Kidney capillary endothelial cell (primary cell): ENCODE measurements around the gene SPATA20.

Experiments used
- DNase-seq: peaks from one replicate; pipeline ENCODE4 v3.0.0-alpha.2; 2018; ENCODE audit warnings: low spot score

SPATA20 gene

DNA sequence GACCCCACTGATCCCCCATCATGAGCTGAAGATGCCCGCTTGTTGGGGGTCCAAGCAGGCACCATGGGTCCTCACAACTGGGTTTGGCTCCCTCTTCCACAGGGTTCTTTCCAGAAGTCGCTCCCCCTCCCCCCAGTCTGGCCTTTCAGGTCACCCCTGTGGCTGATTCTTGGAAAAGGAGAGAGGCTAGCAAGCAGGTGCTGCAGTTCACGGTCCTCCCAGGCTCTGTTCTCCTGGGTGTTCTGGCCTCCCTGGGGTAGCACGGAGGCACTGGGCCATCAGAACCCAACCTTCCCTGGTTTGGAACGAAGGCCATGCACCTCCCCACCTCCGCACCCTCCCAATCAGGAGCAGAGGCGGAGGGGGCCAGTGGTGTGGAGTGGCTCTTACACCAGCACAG lies 32.4 kb downstream of the SPATA20 start:
- DNase-seq = no peak

- DNase-seq = no peak
These were observed 33.7 kb downstream of the SPATA20 start for GRCh38 chr17:50580646-50581045.

DNA sequence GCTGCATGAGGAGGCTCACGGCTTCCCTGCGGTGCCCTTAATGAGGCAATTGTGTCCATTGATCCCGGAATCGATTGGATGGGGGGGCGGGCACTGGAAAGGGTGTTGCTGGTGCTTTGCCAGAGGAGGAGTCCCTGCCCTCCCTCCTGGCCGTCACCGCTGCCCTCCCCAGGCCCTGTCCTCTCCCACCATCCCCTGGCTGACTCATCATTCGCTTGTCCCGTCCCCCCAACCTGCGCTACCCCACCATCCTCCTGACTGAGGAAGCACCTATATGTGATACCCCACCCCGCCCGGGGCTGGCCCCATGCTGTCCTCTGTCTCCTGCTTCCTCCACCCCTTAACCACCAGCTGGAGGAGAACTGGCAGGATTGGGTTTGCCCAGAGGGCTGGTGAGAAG lies 34.3 kb downstream of the SPATA20 start:
- no peak for DNase-seq

- no peak for DNase-seq
These were observed 35.8 kb downstream of the SPATA20 start for GRCh38 chr17:50582741-50583140.

DNA sequence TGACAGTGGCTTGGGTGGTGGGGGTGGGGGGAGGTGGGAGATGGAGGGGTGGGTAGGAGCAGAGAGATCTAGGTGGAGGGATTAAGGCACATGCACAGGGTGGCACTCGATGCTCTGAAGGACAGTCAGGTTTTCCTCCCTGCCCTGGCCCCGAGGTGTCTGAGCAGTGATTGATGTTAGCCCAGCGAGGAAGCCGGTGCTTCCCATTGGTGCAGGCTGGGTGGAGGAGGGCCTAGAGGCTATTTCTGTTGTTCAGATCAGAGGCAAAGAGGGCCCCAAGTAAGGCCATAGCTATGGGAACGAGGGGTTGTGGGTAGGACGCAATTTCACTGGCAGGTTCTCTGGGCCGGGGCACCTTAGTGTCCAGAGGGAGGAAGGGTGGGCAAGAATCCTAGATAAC lies 36.7 kb downstream of the SPATA20 start:
- DNase-seq = no peak

DNA sequence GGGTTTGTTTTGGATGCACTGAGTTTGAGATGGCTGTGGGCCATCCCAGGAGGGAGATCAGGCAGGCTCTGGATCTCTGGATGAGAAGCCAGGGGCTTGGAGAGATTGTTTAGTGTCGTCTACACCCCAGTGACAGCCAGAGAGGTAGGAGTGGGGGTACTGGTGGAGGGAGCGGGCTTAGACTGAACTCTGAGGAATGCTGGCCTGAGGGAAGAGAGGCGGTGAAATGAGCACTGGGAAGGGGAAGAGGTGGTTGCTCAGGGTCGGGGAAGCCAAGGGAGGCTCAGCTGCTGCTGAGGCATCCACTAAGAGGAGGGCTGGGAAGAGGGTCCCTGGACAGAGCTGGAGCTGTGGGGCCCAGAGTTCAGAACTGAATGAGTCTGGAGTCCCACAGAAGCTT lies 37.1 kb downstream of the SPATA20 start:
- no peak for DNase-seq

DNA sequence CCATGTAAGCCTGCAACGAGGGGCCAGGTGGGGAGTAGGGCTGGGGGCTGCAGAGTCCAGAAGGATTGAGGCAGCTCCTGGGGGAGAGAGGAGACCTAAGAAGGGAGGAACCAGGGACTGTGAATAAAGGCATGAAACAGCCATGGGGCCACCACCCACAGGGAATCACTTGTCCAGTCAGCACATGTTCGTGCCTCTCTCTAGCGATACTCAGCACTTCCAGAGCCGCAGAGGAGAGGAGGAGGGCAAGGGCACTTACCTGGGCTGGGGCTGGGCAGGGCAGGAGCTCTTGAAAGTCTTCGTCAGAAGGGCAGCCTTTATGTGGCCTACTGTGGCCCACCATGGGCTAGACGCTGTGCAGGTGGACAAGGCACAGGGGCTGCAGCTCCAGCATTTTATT lies 37.8 kb downstream of the SPATA20 start:
- no peak for DNase-seq

DNA sequence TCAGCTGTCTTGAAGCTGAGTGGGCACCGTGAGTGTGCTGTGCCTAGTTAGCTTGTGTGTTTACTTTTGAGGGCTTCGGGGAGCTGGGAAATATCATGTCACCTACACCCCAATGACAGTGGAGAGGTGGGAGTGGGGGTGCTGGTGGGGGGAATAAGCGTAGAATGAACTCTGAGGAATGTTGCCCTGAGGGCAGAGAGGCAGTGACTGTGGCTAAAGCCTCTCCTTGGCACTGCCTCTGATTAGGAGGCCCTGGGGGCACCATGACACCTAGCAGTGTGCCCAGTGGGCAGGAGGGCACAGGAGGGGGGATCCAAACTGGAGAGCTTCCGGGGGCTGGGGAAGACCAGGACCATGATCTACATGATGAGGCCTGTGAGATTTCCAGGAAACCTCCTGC lies 38.4 kb downstream of the SPATA20 start:
- no peak for DNase-seq

GRCh38 chr17:50585891-50586290 lies 38.9 kb downstream of the SPATA20 start:
- DNase-seq = no peak

DNA sequence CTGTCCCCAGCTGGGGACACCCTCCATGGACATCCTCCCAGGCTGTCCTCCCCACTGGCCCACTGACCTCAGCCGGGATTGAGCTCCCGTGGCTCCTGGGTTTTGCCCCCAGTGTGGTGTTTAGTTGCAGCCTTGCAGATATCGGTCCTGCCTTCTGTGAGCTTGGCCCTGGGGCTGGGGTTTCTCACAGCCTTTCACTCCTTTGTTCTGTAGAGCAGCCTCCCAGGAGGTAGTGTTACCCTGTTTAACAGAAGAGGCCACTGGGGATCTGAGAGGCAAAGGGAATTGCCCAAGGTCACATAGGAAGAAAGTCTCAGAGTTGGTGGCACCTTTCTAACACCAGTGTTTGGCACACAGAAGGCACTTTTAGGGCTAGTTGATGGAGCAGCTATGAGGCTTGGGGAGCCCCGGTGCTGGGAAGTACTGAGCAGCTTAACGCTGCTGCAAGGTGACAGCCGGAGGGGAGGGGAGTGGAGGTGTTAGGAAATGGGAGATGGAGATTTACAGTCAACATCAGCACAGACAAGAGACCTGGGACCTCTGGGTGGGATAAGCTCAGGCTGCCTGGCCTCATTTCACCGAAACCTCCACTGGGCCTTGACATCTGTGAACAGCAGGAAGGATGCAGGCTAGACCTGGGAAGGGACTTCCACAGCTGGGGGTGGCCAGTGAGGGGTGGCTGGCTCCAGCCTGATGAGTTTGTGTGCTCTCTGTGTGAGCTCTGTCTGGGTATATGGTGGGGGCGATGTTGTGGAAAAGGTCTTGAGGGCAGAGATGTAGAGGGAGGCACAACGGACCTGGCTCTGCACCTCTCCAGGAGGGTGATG lies 39.7 kb downstream of the SPATA20 start:
- no peak for DNase-seq

DNA sequence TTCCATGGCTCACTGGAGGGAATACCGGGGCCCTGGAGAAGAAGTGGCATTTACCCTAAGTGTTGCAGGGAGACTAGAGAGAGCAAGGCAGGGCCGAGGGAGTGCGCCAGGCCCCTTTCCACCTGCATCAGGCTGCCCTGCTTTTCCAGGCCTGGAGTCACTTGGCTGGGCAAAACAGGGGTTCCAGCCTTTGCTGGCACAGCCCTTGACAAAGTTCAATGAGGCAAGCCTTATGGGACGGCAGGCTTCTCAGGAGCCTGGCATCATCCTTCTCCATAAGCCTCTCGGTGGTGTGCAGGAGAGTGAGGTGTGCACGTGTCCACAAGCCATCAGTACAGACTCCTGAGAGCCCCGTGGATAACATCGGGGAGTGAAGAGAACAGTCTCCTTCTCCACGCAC lies 40.6 kb downstream of the SPATA20 start:
- no peak for DNase-seq

GRCh38 chr17:50588391-50589049 lies 41.5 kb downstream of the SPATA20 start:
- no peak for DNase-seq

DNA sequence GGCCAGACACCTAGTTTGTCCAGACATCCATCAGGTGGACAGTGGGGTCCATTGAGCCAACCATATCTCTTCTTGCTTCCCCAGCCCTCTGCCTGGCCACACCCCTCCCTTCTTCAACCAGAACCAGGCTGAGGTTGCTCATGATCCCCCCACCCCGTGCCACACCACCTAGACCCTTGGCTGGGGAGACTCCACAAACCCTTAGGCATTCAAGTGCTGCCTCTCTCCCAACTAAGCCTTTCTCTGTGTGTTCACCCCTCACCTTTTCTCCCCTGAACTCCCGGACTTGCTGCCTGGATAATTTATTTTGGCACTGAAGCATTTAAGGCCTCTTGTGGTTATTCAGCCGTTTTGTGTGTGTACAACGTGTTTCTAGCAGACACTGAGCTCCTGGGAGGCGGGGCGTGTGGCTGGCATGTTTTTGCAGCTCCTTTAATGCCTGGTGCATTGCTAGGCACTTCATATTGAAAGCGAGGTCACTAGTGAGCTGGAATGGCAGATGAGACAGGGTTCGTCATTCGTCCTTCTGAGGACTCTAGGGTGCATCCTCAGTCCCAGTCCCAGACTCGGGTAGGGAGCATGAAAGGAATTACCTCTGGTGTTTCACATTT lies 42.2 kb downstream of the SPATA20 start:
- DNase-seq = no peak

GRCh38 chr17:50590946-50591737 lies 44.2 kb downstream of the SPATA20 start:
- no peak for DNase-seq

DNA sequence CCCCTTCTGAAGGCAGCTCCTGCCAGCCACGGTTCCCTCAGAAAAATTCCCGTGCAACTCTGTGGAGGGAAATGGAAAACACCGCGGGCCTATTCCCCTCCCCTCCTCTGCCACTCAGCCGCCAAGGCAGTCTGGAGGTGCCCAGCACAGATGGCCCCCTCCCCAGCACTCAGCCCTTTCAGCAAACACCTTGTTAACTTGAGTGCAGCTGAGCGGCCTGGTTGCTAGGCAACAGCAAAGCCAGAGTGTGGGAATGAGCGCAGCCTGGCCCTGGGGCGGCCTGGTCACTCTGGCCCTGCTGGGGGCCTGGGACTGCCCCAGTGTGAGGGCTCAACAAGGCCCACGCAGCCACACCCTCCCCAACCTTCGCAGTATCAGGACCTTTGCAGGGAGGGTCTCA lies 46.3 kb downstream of the SPATA20 start:
- no peak for DNase-seq

DNA sequence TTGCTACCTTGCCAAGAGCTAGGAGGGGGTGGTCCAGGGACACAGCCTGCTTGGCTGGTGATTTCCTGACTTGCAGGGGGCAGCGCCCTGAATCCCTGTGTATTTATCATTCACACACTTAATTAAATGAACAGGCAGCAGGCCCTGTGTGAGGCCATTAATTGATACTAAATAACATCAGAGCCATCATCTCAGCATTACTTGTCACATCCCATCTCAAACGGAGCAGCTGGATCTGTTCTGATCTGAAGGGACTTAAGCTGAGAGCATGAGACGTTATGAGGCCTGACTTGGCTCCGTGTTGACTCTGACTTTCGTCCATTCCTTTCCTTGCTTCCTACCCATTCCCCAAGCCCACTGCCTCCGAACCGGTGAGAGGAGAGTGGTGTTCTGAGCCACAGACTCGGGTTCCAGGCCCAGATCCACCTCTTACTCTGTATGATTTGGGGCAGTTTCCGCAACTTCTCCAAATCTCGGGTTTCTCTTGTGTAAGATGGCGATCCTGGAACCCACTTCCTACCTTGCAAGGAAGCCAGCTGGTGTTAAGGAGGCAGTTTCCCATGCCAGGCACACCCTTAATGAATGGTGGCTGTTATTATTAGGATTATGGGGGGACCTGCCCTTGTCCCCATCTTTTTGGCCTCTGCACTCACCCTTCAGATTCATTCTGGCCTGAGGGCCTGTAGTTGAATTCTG lies 47.3 kb downstream of the SPATA20 start:
- no peak for DNase-seq

DNA sequence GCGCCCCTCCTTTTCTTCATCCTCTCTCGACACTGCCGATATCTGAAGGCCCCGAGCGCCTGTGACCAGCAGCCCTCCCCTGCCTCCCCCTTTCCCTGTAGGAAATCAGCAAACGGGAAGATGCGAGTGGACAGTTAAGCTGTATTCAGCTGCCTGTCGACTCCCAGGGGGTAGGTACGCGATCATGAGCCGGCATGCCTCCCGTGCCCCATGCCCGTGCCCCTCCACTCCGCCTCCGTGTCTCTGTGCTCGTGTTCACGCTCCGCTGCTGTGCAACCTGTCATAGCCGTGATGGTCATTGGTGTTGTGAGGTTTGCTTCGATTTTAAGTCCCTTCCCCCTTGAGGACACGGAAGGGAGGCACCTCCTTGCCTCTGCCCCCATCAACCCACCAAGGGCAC lies 47.9 kb downstream of the SPATA20 start:
- DNase-seq = no peak

DNA sequence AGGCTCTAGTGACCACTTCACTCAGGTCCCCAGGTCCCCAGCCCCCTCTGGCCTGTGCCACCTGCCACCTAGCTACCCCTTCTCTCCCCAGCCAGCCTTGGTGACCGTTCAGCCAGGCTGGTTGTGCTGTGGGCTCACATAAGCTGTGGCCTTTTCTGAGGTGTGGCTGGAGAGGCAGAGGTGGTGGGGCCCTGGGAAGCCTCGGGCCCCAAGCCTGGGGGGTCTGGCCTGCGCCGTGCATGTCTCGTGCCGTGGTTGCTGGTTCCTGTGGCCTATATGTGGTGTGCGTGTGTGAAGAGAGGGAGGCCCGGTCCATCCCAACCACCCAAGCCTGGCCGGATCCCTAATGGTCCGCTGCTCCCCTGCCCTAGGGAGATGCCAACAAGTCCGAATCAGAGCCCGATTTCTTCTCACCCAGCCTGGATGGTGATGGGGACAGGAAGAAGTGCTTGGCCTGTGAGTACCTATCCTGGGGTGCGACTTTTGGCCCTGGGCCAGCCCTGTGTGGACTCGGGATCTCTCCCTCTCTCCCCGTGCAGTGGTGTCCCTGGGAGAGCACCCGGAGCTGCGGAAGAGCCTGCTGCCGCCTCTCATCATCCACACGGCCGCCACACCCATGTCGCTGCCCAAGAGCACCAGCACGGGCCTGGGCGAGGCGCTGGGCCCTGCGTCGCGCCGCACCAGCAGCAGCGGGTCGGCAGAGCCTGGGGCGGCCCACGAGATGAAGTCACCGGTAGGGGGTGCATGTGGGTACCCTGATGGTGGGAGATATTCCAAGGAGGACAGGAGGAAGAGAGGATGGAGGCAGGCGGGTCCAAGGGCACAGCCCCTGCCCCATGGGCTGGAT lies 49.4 kb downstream of the SPATA20 start:
- DNase-seq = no peak

GRCh38 chr17:50598487-50598886 lies 51.5 kb downstream of the SPATA20 start:
- no peak for DNase-seq

DNA sequence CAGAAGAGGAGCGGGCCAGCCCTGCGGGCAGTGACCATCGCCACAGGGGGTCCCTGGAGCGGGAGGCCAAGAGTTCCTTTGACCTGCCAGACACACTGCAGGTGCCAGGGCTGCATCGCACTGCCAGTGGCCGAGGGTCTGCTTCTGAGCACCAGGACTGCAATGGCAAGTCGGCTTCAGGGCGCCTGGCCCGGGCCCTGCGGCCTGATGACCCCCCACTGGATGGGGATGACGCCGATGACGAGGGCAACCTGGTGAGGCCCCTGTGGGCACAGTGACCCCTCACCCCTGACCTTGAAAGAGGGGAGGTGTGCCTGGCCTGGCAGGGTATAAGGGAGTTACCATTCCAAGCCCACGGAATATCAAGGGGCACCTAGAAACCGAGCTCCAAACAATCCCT lies 52.6 kb downstream of the SPATA20 start:
- DNase-seq = no peak

DNA sequence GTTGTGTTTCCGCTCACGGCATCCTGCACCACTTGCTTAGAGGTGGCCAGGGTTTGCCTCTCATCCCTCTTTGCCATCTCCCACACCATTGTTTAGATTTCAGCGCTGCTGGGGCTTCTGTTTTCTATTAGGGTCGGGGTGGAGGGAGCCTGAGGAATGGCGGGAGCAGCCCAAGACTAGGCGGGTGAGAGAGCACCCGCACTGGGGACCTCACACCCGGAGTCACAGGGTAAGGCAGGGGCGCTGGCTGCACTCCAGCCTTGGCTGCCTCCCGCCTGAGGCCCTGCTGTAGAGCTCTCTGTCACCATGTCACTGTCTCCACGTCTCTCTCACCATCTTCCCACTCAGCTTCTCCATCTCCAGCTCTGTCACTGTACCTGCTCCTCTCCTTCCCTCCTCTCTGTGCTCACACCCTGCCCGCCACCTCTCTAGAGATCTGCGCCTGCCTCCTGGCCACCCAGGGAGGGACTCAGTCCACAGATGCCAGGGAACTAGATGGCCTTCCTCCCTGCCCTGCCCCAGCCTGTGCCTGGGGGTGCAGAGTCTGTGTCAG lies 54.9 kb downstream of the SPATA20 start:
- DNase-seq = no peak
